HCT116 (cell line): ENCODE measurements around the gene SEC61A2. TPM values are rescaled to one million over a fixed set of nuclear protein-coding genes. Genes with fewer than 3 reads are reported as not detected.

ENCODE experiments used
- ATAC-seq: fragments of 200-7000 bp; cut with Tn5 transposase; 2 replicates; pipeline ENCODE4 v1.9.1; 2020; ENCODE audit warnings: mild to moderate bottlenecking, moderate library complexity
- Bru-seq: library from RNA; stranded (reverse); fragments of 400-500 nt; gene quantifications from one replicate; lab custom pipeline; 2021; lab: Mats Ljungman, UMichigan
- BruChase-seq, 2 experiments: library from RNA; stranded (reverse); fragments of 400-500 nt; gene quantifications; one replicate each; lab custom pipeline; 2021; lab: Mats Ljungman, UMichigan
- BruUV-seq: library from RNA; stranded (reverse); fragments of 400-500 nt; replicated peaks from 2 replicates; lab custom pipeline; 2021; lab: Mats Ljungman, UMichigan
- CTCF ChIA-PET: fragments of 300-600 bp; sonication (Branson Sonifier 250); formaldehyde crosslinking; loops from one replicate; lab custom pipeline; 2021; ENCODE audit warnings: antibody characterized with exemption; lab: Charles Lee
- POLR2A ChIA-PET: fragments of 300-600, 350-600 bp; sonication (Branson Sonifier 250); formaldehyde crosslinking; loops from one replicate; lab custom pipeline; 2021; ENCODE audit warnings: antibody characterized with exemption; lab: Charles Lee
- RAD21 ChIA-PET, 2 experiments: fragments of 300-600 bp; sonication (Branson Sonifier 250); formaldehyde crosslinking; loops; one replicate each; lab custom pipeline; 2023; ENCODE audit warnings: low total read pairs in 2 of 2; ENCODE audit not compliant: uncharacterized antibody in 2 of 2, unreplicated experiment in 2 of 2, low non-redundant PET in 1 of 2; lab: Charles Lee
- DNase-seq: peaks from one replicate; pipeline ENCODE4 v3.0.0-alpha.2; 2010; ENCODE audit warnings: low read depth, low spot score
- H2AFZ ChIP-seq: fragments of 200-600 bp; shearing (Covaris generic), sonication (generic); 2 replicates; pipeline ENCODE4 v1.6.1; 2017; ENCODE audit warnings: low read depth, mixed run types, mixed read lengths, antibody characterized with exemption, low read length; ENCODE audit not compliant: poor library complexity, severe bottlenecking
- H3K27ac ChIP-seq: 2 replicates; pipeline ENCODE4 v1.5.1; 2012; ENCODE audit warnings: low read depth, low read length
- H3K27me3 ChIP-seq: fragments of 200-600 bp; sonication (generic); 2 replicates; pipeline ENCODE4 v1.6.1; 2016; ENCODE audit warnings: mixed run types, low read length, mixed read lengths; ENCODE audit not compliant: insufficient read depth
- H3K36me3 ChIP-seq, 2 experiments: fragments of 200-500 bp in 1 of 2; fragments of 200-600 bp in 1 of 2; sonication (Bioruptor generic) in 1 of 2; sonication (generic) in 1 of 2; 2 replicates each; pipeline versions ENCODE4 v1.5.1 to v1.6.1; 2014 to 2016; ENCODE audit warnings: low read length in 2 of 2, inconsistent platforms in 1 of 2, mixed read lengths in 1 of 2, mixed run types in 1 of 2; ENCODE audit not compliant: insufficient read depth in 2 of 2, control insufficient read depth in 1 of 2
- H3K4me1 ChIP-seq, 2 experiments: fragments of 200-600 bp in 1 of 2; sonication (generic) in 1 of 2; 2 replicates each; pipeline versions ENCODE4 v1.5.1 to v1.6.1; 2012 to 2017; ENCODE audit warnings: low read length in 2 of 2, inconsistent platforms in 1 of 2, mild to moderate bottlenecking in 1 of 2, mixed read lengths in 1 of 2, mixed run types in 1 of 2, moderate library complexity in 1 of 2; ENCODE audit not compliant: insufficient read depth in 2 of 2, control insufficient read depth in 1 of 2
- H3K4me2 ChIP-seq: fragments of 200-600 bp; sonication (generic); 2 replicates; pipeline ENCODE4 v1.6.1; 2017; ENCODE audit warnings: mixed run types, low read length, mixed read lengths
- H3K4me3 ChIP-seq, 2 experiments: fragments of 200-600 bp in 1 of 2; sonication (generic) in 1 of 2; replicated peaks in 1 of 2; 2 replicates each; pipeline ENCODE4 v1.5.1; 2011 to 2016; ENCODE audit warnings: low read length in 2 of 2, control low read depth in 1 of 2, low read depth in 1 of 2, mild to moderate bottlenecking in 1 of 2, mixed read lengths in 1 of 2, mixed run types in 1 of 2
- H3K79me2 ChIP-seq: fragments of 200-600 bp; sonication (generic); 2 replicates; pipeline ENCODE4 v1.6.1; 2017; ENCODE audit warnings: mild to moderate bottlenecking, mixed run types, low read length, moderate library complexity, mixed read lengths; ENCODE audit not compliant: insufficient read depth
- H3K9ac ChIP-seq: fragments of 200-600 bp; sonication (generic); 2 replicates; pipeline ENCODE4 v1.6.1; 2016; ENCODE audit warnings: low read length, mixed read lengths
- H3K9me2 ChIP-seq: fragments of 200-600 bp; sonication (generic), shearing (Covaris generic); 2 replicates; pipeline ENCODE4 v1.6.1; 2017; ENCODE audit warnings: mixed run types, mild to moderate bottlenecking, moderate library complexity; ENCODE audit not compliant: insufficient read depth
- H3K9me3 ChIP-seq, 2 experiments: fragments of 200-500 bp in 1 of 2; fragments of 200-600 bp in 1 of 2; sonication (Bioruptor generic) in 1 of 2; sonication (generic) in 1 of 2; 2 replicates each; pipeline ENCODE4 v1.6.1; 2014 to 2017; ENCODE audit warnings: low read length in 2 of 2, mixed read lengths in 2 of 2, inconsistent platforms in 1 of 2, low read depth in 1 of 2, mild to moderate bottlenecking in 1 of 2, mixed run types in 1 of 2, moderate library complexity in 1 of 2; ENCODE audit not compliant: control insufficient read depth in 1 of 2, insufficient read depth in 1 of 2
- H4K20me1 ChIP-seq: fragments of 200-600 bp; sonication (generic), shearing (Covaris generic); 2 replicates; pipeline ENCODE4 v1.6.1; 2017; ENCODE audit warnings: mixed run types, mild to moderate bottlenecking, moderate library complexity; ENCODE audit not compliant: insufficient read depth
- CBX3 ChIP-seq: IDR thresholded peaks from 2 replicates; pipeline ENCODE4 v1.6.1; 2012; ENCODE audit warnings: low read depth
- CEBPB ChIP-seq: IDR thresholded peaks from 2 replicates; pipeline ENCODE4 v1.6.1; 2012; ENCODE audit warnings: low read depth
- ELF1 ChIP-seq: IDR thresholded peaks from 2 replicates; pipeline ENCODE4 v1.6.1; 2012; ENCODE audit warnings: low read depth, borderline replicate concordance
- EZH2 ChIP-seq: fragments of 200-600 bp; sonication (generic); IDR thresholded peaks from 2 replicates; pipeline ENCODE4 v1.6.1; 2017; ENCODE audit warnings: antibody characterized with exemption, mixed run types
- EZH2phosphoT487 ChIP-seq: fragments of 200-600 bp; IDR thresholded peaks from 2 replicates; pipeline ENCODE4 v1.6.1; 2018; ENCODE audit warnings: antibody characterized with exemption, borderline replicate concordance
- FOSL1 ChIP-seq: IDR thresholded peaks from 2 replicates; pipeline ENCODE4 v1.6.1; 2012; ENCODE audit warnings: low read depth
- POLR2A ChIP-seq: IDR thresholded peaks from 2 replicates; pipeline ENCODE4 v1.7.0; 2011; ENCODE audit warnings: borderline replicate concordance; ENCODE audit not compliant: insufficient read depth, insufficient read length; ENCODE audit errors: extremely low read depth
- POLR2AphosphoS5 ChIP-seq: IDR thresholded peaks from 2 replicates; pipeline ENCODE4 v1.6.1; 2011; ENCODE audit warnings: mild to moderate bottlenecking, low read depth, low read length, moderate library complexity
- RAD21 ChIP-seq: IDR thresholded peaks from 2 replicates; pipeline ENCODE4 v1.6.1; 2012; ENCODE audit warnings: low read depth, mild to moderate bottlenecking
- SIN3A ChIP-seq: IDR thresholded peaks from 2 replicates; pipeline ENCODE4 v1.6.1; 2012; ENCODE audit warnings: low read depth
- SP1 ChIP-seq: IDR thresholded peaks from 2 replicates; pipeline ENCODE4 v1.6.1; 2012; ENCODE audit warnings: low read depth
- SRF ChIP-seq: IDR thresholded peaks from 2 replicates; pipeline ENCODE4 v1.6.1; 2012; ENCODE audit warnings: low read depth
- TCF7L2 ChIP-seq: IDR thresholded peaks from 2 replicates; pipeline ENCODE4 v1.7.0; 2011; ENCODE audit warnings: borderline replicate concordance, inconsistent platforms; ENCODE audit not compliant: insufficient read depth, insufficient read length; ENCODE audit errors: extremely low read depth
- YY1 ChIP-seq: IDR thresholded peaks from 2 replicates; pipeline ENCODE4 v1.6.1; 2011; ENCODE audit warnings: low read length, low read depth, moderate library complexity, mild to moderate bottlenecking; ENCODE audit not compliant: insufficient replicate concordance; ENCODE audit errors: extremely low read depth
- ZFX ChIP-seq: fragments of 450-650 bp; IDR thresholded peaks from 2 replicates; pipeline ENCODE4 v1.6.1; 2017
- ZNF274 ChIP-seq: fragments of 200-500 bp; sonication (Bioruptor generic); IDR thresholded peaks from 2 replicates; pipeline ENCODE4 v1.6.1; 2014; ENCODE audit warnings: mild to moderate bottlenecking, low read depth, low read length, inconsistent platforms
- intact Hi-C: fragments of 100-400 bp; cut with micrococcal nuclease; formaldehyde crosslinking; loops from 2 replicates; pipeline ENCODE4 v1.10.0; 2022
- long read RNA-seq: library from polyadenylated mRNA; unstranded; transcript quantifications from one replicate; pipeline ENCODE4 v2.0.0, GENCODE V29; 2021; ENCODE audit not compliant: unreplicated experiment
- polyA plus RNA-seq: library from polyadenylated mRNA; unstranded; fragments of >200 nt; gene quantifications from 2 replicates; pipeline ENCODE4 v1.2.1, GENCODE V29; 2012; ENCODE audit warnings: missing spikeins
- total RNA-seq: library from RNA; stranded (reverse); gene quantifications from one replicate; pipeline ENCODE4 v1.2.1, GENCODE V29; 2021; ENCODE audit not compliant: unreplicated experiment
- TF ChIP-seq, protein P1 (sequence below): IDR thresholded peaks from 2 replicates; pipeline ENCODE4 v1.6.1; 2012
- TF ChIP-seq, protein P2 (sequence below), 3 experiments: fragments of 200-600 bp in 1 of 3; sonication (generic) in 1 of 3; IDR thresholded peaks in 2 of 3; conservative IDR thresholded peaks in 1 of 3; 2 replicates each; pipeline ENCODE4 v1.5.1; 2012 to 2017; ENCODE audit warnings: low read depth in 2 of 3, low read length in 2 of 3, antibody characterized with exemption in 1 of 3, borderline replicate concordance in 1 of 3, control low read depth in 1 of 3, mild to moderate bottlenecking in 1 of 3, mixed read lengths in 1 of 3, mixed run types in 1 of 3, moderate library complexity in 1 of 3; ENCODE audit not compliant: insufficient read depth in 1 of 3
- TF ChIP-seq, protein P3 (sequence below): IDR thresholded peaks from 2 replicates; pipeline ENCODE4 v1.6.1; 2012
- TF ChIP-seq, protein P4 (sequence below): IDR thresholded peaks from 2 replicates; pipeline ENCODE4 v1.6.1; 2011; ENCODE audit warnings: mild to moderate bottlenecking, low read length, moderate library complexity; ENCODE audit not compliant: insufficient replicate concordance; ENCODE audit errors: extremely low read depth

SEC61A2 gene
- total RNA-seq, result 10.0 TPM
- 2.5 and 4.7 TPM in 2 replicates for polyA plus RNA-seq
- percentile 60 among the genes with signal in this experiment for Bru-seq, nascent RNA
- percentile 58 among the genes with signal in this experiment for BruChase-seq, experiment 1, labeled RNA remaining after a 6-hour chase
- BruChase-seq, experiment 2, labeled RNA remaining after a 2-hour chase, result percentile 71 among the genes with signal in this experiment
- long read RNA-seq, transcript SEC61A2-201 (12 exons, 1,893 nt), result major isoform, 7 of 8 reads
- long read RNA-seq, partial matches to known transcripts, result 0 of 8 reads
- long read RNA-seq, other reads (novel, unspliced or antisense), result 1 of 8 reads

DNA sequence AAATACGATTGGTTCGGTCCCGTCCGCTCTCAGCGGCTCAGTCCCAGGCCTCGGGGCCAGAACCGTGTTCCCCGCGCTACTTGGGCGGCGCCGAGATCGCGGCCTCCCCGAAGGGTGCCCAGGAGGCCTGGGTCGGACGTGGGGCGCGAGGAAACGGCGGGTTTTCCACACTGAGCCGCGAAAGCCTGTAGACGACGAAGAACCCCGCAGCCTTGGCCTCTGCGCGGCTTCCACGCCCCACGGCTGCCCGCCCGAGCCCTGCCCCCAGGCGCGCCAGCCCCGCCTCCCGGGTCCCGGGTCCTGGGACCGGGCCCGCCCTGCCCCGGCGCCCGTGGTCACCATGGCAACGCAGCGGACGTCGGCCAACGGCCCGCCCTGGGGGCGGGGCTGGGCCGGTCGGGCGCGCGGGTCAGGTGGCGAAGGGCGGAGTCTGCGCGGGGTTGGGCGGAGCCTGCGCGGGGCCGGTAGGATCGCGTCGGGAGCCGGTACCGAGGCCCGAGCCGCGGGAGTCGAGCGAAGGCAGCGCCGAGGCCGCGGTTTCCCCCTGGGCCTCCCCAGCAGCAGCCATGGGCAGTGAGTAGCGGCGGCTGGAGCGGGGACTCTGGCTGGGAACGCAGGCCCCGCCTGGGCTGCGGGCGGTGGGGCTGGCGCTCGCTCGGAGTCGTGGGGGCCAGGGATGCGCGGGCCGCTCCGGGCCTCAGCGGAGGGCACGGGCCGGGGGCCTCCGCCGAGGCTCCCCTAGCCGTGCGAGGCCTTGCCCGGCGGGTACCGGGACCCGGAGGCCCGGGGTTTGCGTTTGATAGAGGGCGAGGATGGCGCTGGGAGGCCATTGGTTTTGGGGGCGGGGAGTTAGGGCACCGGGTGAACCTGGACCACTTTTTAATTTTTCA lies at the start of gene SEC61A2:
Gene SEC61A2 (plus strand): TSS at position 456 of the 890 bp plus-strand sequence. CDS start 111 bp downstream, at position 567.
- H3K4me3 ChIP-seq, result peak within 1 kb of the TSS; percentile 64 to 73
- CTCF ChIA-PET, result interaction anchor here (1.2 kb wide), 4 partner anchors 10 to 579 kb away, joined by 3 to 9 read pairs (median 3); partner anchors contain the start of gene UPF2
- intact Hi-C loops, result loop anchor here (2.0 kb wide), 1 partner anchor 335 kb away; no protein-coding TSS in a partner anchor
- TF ChIP-seq, protein P1, sequence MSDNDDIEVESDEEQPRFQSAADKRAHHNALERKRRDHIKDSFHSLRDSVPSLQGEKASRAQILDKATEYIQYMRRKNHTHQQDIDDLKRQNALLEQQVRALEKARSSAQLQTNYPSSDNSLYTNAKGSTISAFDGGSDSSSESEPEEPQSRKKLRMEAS, result peak; percentile 32; the same call in 1 of the 2 replicates
- peak; percentile 69 for TF ChIP-seq POLR2AphosphoS5
- TF ChIP-seq ZNF274, result no peak
- no peak for TF ChIP-seq YY1
- TF ChIP-seq, protein P2, sequence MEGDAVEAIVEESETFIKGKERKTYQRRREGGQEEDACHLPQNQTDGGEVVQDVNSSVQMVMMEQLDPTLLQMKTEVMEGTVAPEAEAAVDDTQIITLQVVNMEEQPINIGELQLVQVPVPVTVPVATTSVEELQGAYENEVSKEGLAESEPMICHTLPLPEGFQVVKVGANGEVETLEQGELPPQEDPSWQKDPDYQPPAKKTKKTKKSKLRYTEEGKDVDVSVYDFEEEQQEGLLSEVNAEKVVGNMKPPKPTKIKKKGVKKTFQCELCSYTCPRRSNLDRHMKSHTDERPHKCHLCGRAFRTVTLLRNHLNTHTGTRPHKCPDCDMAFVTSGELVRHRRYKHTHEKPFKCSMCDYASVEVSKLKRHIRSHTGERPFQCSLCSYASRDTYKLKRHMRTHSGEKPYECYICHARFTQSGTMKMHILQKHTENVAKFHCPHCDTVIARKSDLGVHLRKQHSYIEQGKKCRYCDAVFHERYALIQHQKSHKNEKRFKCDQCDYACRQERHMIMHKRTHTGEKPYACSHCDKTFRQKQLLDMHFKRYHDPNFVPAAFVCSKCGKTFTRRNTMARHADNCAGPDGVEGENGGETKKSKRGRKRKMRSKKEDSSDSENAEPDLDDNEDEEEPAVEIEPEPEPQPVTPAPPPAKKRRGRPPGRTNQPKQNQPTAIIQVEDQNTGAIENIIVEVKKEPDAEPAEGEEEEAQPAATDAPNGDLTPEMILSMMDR (IDR thresholded peaks at IDR 0.05 in 2 of 3, conservative IDR thresholded peaks at IDR 0.05 in 1 of 3; ENCODE audit: borderline replicate concordance in 1 of 3, insufficient read depth in 1 of 3, low read depth in 2 of 3, low read length in 2 of 3), result no peak
- no peak; the same call in none of the 2 replicates for TF ChIP-seq SIN3A
- peak; percentile 11; the same call in 1 of the 2 replicates for TF ChIP-seq SP1
- peak; percentile 9 for TF ChIP-seq POLR2A
- TF ChIP-seq CBX3, result no peak
- TF ChIP-seq RAD21, result no peak
- TF ChIP-seq TCF7L2, result no peak
- no peak for TF ChIP-seq ELF1
- no peak for TF ChIP-seq CEBPB
- TF ChIP-seq EZH2phosphoT487, result no peak
- TF ChIP-seq, protein P3, sequence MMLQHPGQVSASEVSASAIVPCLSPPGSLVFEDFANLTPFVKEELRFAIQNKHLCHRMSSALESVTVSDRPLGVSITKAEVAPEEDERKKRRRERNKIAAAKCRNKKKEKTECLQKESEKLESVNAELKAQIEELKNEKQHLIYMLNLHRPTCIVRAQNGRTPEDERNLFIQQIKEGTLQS, result no peak
- no peak for TF ChIP-seq FOSL1
- TF ChIP-seq, protein P4, sequence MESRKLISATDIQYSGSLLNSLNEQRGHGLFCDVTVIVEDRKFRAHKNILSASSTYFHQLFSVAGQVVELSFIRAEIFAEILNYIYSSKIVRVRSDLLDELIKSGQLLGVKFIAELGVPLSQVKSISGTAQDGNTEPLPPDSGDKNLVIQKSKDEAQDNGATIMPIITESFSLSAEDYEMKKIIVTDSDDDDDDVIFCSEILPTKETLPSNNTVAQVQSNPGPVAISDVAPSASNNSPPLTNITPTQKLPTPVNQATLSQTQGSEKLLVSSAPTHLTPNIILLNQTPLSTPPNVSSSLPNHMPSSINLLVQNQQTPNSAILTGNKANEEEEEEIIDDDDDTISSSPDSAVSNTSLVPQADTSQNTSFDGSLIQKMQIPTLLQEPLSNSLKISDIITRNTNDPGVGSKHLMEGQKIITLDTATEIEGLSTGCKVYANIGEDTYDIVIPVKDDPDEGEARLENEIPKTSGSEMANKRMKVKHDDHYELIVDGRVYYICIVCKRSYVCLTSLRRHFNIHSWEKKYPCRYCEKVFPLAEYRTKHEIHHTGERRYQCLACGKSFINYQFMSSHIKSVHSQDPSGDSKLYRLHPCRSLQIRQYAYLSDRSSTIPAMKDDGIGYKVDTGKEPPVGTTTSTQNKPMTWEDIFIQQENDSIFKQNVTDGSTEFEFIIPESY, result no peak
- peak; percentile 85 for TF ChIP-seq ZFX
- no peak for TF ChIP-seq SRF
- no peak for TF ChIP-seq EZH2

More for the DNA sequence above, at the start of gene SEC61A2:
- ChIA-PET POLR2A (interaction anchor here (0.8 kb wide), 1 partner anchor 66 kb away, joined by 3 read pairs; the partner anchor contains the start of genes CDC123 and NUDT5), RAD21 (interaction anchor here in 1 of 2 experiments (0.7 kb wide), 1 partner anchor 41 kb away, joined by 3 read pairs; no protein-coding TSS in a partner anchor)
- Histone ChIP-seq H3K79me2 (peaks cover 20% of the 10 kb centered on the region), H3K27me3 (no peaks in the 10 kb centered on the region), H3K27ac (peak within 1 kb of the TSS; percentile 90), H3K9ac (peak within 1 kb of the TSS; percentile 76), H2AFZ (peak within 1 kb of the TSS; percentile 58), H3K9me3 (no peaks in the 10 kb centered on the region), H3K4me2 (peak within 1 kb of the TSS; percentile 84), H3K4me1 (peaks cover 2 to 22% of the 10 kb centered on the region in 2 experiments; a peak in 3 of 4 replicates), H4K20me1 (no peaks in the 10 kb centered on the region), H3K9me2 (no peaks in the 10 kb centered on the region), H3K36me3 (0 out of 4 replicates have a peak, but pooled peaks cover 0 to 2% of the 10 kb centered on the region in 2 experiments)
- DNase-seq (peak; percentile 73), ATAC-seq (peak; percentile 90)
- BruUV-seq, result no TSS peak
